Duodenal mucosa (tissue), 2 donors: ENCODE results near the gene KCNH6.

Source experiments
- H3K27ac ChIP-seq: one replicate; pipeline ENCODE4 v1.7.0; 2013; ENCODE audit warnings: low read depth, low read length
- H3K27me3 ChIP-seq, 2 donors: one replicate each; pipeline ENCODE4 v1.7.0; 2013; ENCODE audit warnings: low read length in 2 of 2, control low read depth in 1 of 2; ENCODE audit not compliant: insufficient read depth in 2 of 2, control insufficient read depth in 1 of 2
- H3K36me3 ChIP-seq, 2 donors: one replicate each; pipeline ENCODE4 v1.7.0; 2013; ENCODE audit warnings: low read length in 2 of 2, control low read depth in 1 of 2; ENCODE audit not compliant: insufficient read depth in 2 of 2, control insufficient read depth in 1 of 2
- H3K4me1 ChIP-seq, 2 donors: one replicate each; pipeline ENCODE4 v1.7.0; 2013; ENCODE audit warnings: low read length in 2 of 2, control low read depth in 1 of 2; ENCODE audit not compliant: insufficient read depth in 2 of 2, control insufficient read depth in 1 of 2
- H3K4me3 ChIP-seq, 2 donors: one replicate each; pipeline ENCODE4 v1.7.0; 2013; ENCODE audit warnings: low read length in 2 of 2, low read depth in 1 of 2
- H3K9ac ChIP-seq, 2 donors: one replicate each; pipeline ENCODE4 v1.7.0; 2013; ENCODE audit warnings: low read length in 2 of 2, low read depth in 1 of 2
- H3K9me3 ChIP-seq, 2 donors: one replicate each; pipeline ENCODE4 v1.7.0; 2013; ENCODE audit warnings: low read length in 2 of 2, control low read depth in 1 of 2; ENCODE audit not compliant: control insufficient read depth in 1 of 2

Gene KCNH6

DNA sequence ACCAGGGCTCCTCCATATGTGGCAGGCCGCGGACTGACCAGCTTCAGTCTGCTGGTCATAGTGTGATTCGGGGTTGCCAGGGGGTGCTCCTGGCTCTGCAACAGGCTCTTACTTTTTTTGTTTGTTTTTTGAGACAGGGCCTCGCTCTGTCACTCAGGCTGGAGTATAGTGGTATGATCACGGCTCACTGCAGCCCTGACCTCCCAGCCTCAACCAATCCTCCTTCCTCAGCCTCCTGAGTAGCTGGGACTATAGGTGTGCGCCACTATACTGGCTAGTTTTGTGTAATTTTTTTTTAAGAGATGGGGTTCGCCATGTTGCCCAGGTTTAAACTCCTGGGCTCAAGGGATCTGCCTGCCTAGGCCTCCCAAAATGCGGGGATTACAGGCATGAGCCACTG is 11.8 kb upstream of the KCNH6 start:
- Histone ChIP-seq H3K27ac (no peak overlapping the region), H3K4me3 (no peak overlapping the region), H3K9me3 (no peaks in the 10 kb centered on the region), H3K36me3 (no peaks in the 10 kb centered on the region), H3K27me3 (no peaks in the 10 kb centered on the region), H3K9ac (no peak overlapping the region), H3K4me1 (peaks cover 0 to 9% of the 10 kb centered on the region in 2 donors)

DNA sequence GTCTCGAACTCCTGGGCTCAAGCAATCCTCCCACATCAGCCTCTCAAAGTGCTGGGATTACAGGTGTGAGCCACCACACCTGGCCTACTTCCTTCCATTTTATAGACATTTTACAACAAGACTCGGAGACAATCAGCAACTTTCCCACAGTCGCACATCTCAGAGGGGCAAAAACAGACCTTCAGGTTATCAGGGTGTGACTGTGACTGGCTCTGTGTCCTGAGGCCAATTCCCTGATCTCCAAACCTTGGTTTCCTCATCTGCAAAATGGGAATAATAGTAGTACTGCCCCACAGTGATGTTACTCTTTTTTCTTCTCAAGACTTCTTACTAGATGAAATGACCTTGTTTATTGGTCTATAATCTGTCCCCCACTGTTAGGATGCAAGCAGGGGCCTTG is 10.8 kb upstream of the KCNH6 start:
- H3K27ac ChIP-seq = no peak overlapping the region
- H3K4me1 ChIP-seq = peaks cover 0 to 9% of the 10 kb centered on the region in 2 donors
- H3K4me3 ChIP-seq = no peak overlapping the region
- H3K27me3 ChIP-seq = no peaks in the 10 kb centered on the region
- no peaks in the 10 kb centered on the region for H3K9me3 ChIP-seq
- no peaks in the 10 kb centered on the region for H3K36me3 ChIP-seq
- no peak overlapping the region for H3K9ac ChIP-seq

DNA sequence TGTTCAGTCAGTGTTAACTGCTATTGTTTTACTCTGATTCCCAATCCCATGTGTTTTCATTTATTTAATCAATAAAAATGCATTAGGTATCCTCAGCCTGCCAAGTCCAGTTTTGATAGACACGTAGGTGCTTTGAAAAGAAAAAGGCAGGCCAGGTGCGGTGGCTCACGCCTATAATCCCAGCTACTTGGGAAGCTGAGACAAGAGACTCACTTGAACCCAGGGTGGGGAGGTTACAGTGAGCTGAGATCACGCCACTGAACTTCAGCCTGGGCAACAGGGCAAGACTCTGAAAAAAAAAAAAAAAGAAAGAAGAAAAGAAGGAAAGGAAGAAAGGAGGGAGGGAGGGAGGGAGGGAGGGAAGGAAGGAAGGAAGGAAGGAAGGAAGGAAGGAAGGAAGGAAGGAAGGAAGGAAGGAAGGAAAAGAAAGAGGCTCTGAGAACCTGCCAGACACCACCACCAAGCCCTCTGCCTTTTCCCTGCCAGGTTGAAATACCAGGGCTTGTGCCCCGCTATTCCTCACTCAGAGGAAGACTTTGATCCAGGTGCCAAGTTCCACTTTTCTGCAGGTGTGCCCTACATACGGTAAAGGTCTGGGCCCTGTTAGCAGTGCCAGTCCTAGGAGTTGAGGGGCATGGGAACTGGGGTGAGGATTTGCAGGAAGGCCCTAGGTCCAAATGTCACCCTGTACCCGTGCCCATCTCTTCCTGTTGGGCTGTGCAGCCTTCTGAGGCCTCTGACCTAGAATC is 10.1 kb upstream of the KCNH6 start:
- no peak overlapping the region for H3K4me3 ChIP-seq
- H3K9ac ChIP-seq = no peak overlapping the region
- no peaks in the 10 kb centered on the region for H3K36me3 ChIP-seq
- no peak overlapping the region for H3K27ac ChIP-seq
- no peaks in the 10 kb centered on the region for H3K27me3 ChIP-seq
- H3K4me1 ChIP-seq = peaks cover 2 to 14% of the 10 kb centered on the region in 2 donors
- no peaks in the 10 kb centered on the region for H3K9me3 ChIP-seq

DNA sequence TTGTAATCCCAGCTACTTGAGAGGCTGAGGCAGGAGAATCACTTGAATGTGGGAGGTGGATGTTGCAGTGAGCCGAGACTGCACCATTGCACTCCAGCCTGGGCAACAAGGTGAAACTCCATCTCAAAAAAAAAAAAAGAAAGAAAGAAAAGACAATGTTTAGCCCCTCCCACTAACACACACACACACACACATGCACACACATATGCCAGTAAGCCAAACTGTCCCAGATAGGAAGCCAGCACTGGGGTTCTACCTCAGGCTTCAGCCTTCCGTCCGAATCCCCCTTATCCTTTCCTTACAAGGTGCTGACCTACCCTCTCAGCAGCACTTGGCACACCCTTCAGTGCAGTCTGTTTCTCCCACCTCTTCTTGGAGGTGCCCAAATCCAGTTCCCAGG is 8.7 kb upstream of the KCNH6 start:
- Histone ChIP-seq H3K4me1 (peaks cover 13 to 17% of the 10 kb centered on the region in 2 donors), H3K4me3 (no peak overlapping the region), H3K36me3 (no peaks in the 10 kb centered on the region), H3K27me3 (no peaks in the 10 kb centered on the region), H3K9me3 (no peaks in the 10 kb centered on the region), H3K9ac (no peak overlapping the region), H3K27ac (no peak overlapping the region)

DNA sequence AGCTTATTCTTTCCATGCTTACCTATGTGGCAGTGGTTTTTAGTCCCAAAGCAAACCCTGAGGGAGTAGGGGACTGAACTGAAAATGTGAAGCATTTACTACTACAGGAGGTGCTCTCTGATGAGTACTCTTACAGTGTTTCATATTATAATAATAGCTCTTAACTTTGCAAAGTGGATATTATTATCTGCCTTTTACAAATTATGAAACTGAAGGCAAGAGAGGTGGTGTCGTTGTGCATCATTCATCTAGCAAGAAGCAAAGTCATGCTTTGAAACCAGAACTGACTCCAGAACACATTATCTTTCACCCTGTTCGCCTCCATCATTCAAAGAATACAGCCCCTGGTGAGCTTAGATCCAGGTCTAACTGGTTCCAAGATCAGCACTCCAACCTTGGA is 8.2 kb upstream of the KCNH6 start:
- Histone ChIP-seq H3K9ac (no peak overlapping the region), H3K4me3 (no peak overlapping the region), H3K9me3 (no peaks in the 10 kb centered on the region), H3K4me1 (peaks cover 18 to 22% of the 10 kb centered on the region in 2 donors), H3K27me3 (no peaks in the 10 kb centered on the region), H3K36me3 (no peaks in the 10 kb centered on the region), H3K27ac (no peak overlapping the region)

DNA sequence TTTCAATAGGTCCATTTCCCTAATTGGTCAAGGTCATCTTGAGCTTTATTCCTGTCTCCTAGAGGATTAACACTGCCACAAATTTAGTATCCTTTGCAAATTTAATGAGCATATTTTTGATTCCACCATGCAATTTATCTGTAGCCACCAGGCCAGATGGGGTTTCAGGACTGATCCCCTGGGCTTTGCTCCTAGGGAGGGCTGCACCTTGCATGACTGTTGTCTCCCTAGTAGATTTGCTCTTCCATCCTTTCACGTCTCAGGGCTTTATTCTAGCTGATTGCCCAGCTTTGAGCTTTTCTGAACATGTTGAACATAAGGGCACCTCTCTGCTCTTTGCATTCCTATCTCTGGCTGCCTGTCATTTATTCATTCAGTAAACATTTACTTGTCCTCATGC is 7.7 kb upstream of the KCNH6 start:
- no peak overlapping the region for H3K27ac ChIP-seq
- H3K27me3 ChIP-seq = no peaks in the 10 kb centered on the region
- no peaks in the 10 kb centered on the region for H3K9me3 ChIP-seq
- no peak overlapping the region for H3K9ac ChIP-seq
- H3K36me3 ChIP-seq = no peaks in the 10 kb centered on the region
- H3K4me3 ChIP-seq = no peak overlapping the region
- peaks cover 22 to 26% of the 10 kb centered on the region in 2 donors for H3K4me1 ChIP-seq

DNA sequence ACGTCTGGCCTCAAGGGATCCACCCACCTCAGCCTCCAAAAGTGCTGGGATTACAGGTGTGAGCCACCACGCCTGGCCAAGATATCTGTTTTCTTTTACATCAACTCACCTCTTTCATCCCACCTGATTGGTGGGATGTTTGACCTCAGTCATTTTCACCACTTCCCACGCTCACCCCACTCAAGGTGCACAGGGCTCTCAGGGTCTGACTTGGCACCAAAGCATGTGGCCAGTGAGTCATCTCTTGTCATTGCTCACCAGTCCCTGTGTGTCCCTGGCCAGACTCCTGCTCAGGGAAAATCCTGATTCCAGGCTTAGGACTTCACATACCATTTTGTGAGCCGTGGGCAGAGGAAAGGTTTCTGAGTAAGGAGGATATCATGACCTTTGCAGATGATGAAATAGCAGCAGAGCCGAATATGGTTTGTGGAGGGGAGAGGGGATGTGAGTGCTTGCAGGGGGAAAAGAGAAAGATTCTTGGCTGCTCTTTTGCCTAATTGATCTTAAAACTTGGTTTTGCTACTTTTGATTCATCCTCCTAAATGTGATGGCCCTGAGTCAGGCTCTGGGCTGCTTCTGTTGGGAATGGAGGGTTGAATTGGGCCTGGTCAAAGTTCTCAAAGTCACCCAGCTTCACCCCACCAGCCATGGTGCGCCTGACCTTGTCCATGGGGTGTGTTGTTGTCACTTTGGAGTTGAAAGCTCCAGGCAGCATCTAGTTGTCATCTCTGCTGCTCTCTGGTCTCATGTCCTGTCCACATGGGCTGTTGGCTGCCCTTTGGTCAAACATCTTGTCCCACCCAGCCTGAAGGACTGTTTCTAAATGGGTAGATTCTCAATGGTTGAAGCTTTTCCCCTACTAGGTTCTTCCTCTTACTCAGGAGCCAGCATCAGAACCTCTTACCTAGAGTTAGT is 6.0 kb upstream of the KCNH6 start:
- no peak overlapping the region for H3K27ac ChIP-seq
- H3K4me3 ChIP-seq = no peak overlapping the region
- H3K36me3 ChIP-seq = no peaks in the 10 kb centered on the region
- peaks cover 33 to 39% of the 10 kb centered on the region in 2 donors for H3K4me1 ChIP-seq
- no peaks in the 10 kb centered on the region for H3K9me3 ChIP-seq
- H3K9ac ChIP-seq = no peak overlapping the region
- no peaks in the 10 kb centered on the region for H3K27me3 ChIP-seq

DNA sequence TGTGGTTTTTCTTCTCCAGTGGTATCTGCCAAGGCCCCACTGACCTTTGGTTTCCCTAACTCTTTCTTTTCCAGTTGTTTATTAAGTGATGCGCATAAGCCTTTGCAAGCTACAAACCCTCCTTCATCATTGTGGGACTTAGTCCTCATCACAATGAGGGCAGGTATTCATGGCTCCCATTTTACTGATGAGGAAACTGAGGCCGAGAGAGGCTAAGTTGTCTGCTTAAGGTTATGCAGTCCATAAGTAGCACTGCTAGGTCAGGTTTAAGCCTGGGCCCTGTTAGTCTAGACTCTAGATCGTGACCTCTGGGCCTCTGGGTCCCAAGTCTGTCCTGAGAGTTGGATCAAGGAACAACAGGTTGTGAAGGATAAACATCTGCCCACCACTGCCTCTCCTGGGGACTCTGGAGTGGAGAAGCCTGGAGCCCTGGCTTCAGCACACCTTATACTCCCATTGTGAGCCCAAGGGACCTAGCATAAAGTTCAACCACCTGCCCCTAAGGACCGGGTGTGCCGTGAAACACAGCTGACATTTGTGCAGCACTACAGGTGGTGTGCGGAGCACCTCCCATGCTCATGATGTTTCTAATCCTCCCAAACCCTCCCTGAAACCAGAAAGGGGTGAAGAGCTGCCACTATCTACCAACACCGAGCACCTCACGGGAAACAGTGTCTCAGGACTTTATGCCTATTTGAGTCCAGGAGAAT is 5.2 kb upstream of the KCNH6 start:
- Histone ChIP-seq H3K4me1 (peaks cover 34 to 35% of the 10 kb centered on the region in 2 donors), H3K36me3 (no peaks in the 10 kb centered on the region), H3K4me3 (no peak overlapping the region), H3K9me3 (no peaks in the 10 kb centered on the region), H3K27ac (no peak overlapping the region), H3K27me3 (no peaks in the 10 kb centered on the region), H3K9ac (no peak overlapping the region)

DNA sequence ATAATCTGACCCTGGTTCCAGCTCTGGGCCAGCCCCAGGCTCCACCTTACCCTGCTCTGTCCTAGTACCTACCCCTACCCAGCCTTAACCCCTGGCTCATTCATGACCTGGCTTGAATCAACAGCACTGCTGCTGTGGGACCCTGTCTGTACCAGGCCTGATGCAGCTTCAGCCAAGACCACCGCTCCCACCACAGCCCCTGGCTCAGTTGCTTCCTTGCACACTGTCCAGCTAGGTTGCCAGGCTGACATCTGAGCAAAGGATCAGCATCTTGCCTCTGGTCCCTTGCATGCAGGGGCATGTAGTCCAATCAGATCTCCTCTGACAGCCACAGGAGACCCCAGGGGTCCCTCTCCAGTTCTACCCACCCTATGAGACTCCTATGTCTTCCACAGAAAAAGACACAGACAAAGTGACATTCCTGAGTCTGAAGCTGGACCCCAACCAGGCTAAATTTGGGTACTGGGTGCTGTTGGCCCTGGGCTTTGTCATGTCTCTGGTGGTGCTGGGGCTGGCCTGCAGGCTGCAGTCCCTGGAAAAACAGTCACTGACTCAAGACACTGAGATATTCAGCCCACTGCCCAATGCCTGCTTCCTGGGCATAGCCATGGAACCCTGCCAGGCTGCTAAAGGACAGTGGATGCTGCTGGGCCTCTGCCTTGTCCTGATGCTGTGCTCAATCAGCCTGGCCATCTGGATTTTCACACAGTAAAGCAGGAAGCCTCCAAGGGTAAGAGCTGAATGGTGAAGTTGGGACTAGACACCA is 3.9 kb upstream of the KCNH6 start:
- no peak overlapping the region for H3K27ac ChIP-seq
- H3K9ac ChIP-seq = no peak overlapping the region
- H3K4me3 ChIP-seq = no peak overlapping the region
- H3K9me3 ChIP-seq = no peaks in the 10 kb centered on the region
- H3K27me3 ChIP-seq = peaks cover 0 to 2% of the 10 kb centered on the region in 2 donors
- peaks cover 35 to 40% of the 10 kb centered on the region in 2 donors for H3K4me1 ChIP-seq
- no peaks in the 10 kb centered on the region for H3K36me3 ChIP-seq
